K562 (cell line): Measurements from ENCODE around the gene ALDH16A1. TPM values are rescaled to one million over a fixed set of nuclear protein-coding genes. Genes with fewer than 3 reads are reported as not detected.
A peak's percentile ranks its signal among the peaks of the same experiment; 100 is the strongest.

Source experiments
- C11orf30 ChIP-seq: fragments of 450-650 bp; IDR thresholded peaks from 2 replicates; pipeline ENCODE4 v1.6.1; 2016; ENCODE audit warnings: low read depth, mild to moderate bottlenecking
- CHD4 ChIP-seq: fragments of 200-600 bp; sonication (generic); IDR thresholded peaks from 3 replicates; pipeline ENCODE4 v1.6.1; 2012; ENCODE audit warnings: low read depth, mild to moderate bottlenecking, mixed read lengths, low read length, inconsistent platforms; ENCODE audit not compliant: insufficient read depth, insufficient replicate concordance, poor library complexity, severe bottlenecking
- FOXJ2 ChIP-seq: fragments of 200-800 bp; sonication (Bioruptor generic); IDR thresholded peaks from 2 replicates; pipeline ENCODE4 v1.6.1; 2016; ENCODE audit warnings: missing genetic modification characterization, missing compliant biosample characterization
- FUS ChIP-seq: fragments of 200-400 bp; formaldehyde crosslinking; optimal IDR thresholded peaks from 2 replicates; pipeline ENCODE3; 2017; ENCODE audit warnings: low read depth, low read length
- KLF1 ChIP-seq: fragments of 450-650 bp; IDR thresholded peaks from 2 replicates; pipeline ENCODE4 v1.6.1; 2016; ENCODE audit warnings: missing genetic modification characterization, missing compliant biosample characterization
- MCM7 ChIP-seq, 2 experiments: fragments of 450-650 bp; IDR thresholded peaks; 2 replicates each; pipeline ENCODE4 v1.6.1; 2016 to 2018
- MEIS2 ChIP-seq: fragments of 450-650 bp; IDR thresholded peaks from 2 replicates; pipeline ENCODE4 v1.6.1; 2014; ENCODE audit warnings: mild to moderate bottlenecking; ENCODE audit not compliant: partially characterized antibody
- NBN ChIP-seq: fragments of 450-650 bp; IDR thresholded peaks from 2 replicates; pipeline ENCODE4 v1.6.1; 2016; ENCODE audit warnings: low read depth, mild to moderate bottlenecking
- NFRKB ChIP-seq: fragments of 450-650 bp; IDR thresholded peaks from 2 replicates; pipeline ENCODE4 v1.6.1; 2016; ENCODE audit warnings: low read depth
- POLR2AphosphoS5 ChIP-seq: IDR thresholded peaks from 2 replicates; pipeline ENCODE4 v1.6.1; 2011; ENCODE audit warnings: mild to moderate bottlenecking, low read depth, low read length, moderate library complexity; ENCODE audit not compliant: control insufficient read depth, insufficient read depth
- TCF7 ChIP-seq: sonication (generic); IDR thresholded peaks from 2 replicates; pipeline ENCODE4 v1.6.1; 2016; ENCODE audit warnings: antibody characterized with exemption, borderline replicate concordance
- TFAP4 ChIP-seq: sonication (generic); formaldehyde crosslinking; IDR thresholded peaks from 2 replicates; pipeline ENCODE4 v1.8.0; 2022; ENCODE audit warnings: missing genetic modification reagents, mild to moderate bottlenecking, moderate library complexity, borderline replicate concordance
- ZBED1 ChIP-seq: IDR thresholded peaks from 2 replicates; pipeline ENCODE4 v1.6.1; 2014
- ZNF354B ChIP-seq: fragments of 250-450 bp; sonication (Bioruptor Pico); IDR thresholded peaks from 2 replicates; pipeline ENCODE4 v1.4.0; 2020
- ZNF41 ChIP-seq: fragments of 250-450 bp; sonication (Bioruptor Pico); conservative IDR thresholded peaks from 2 replicates; pipeline ENCODE4 v1.4.0; 2020; ENCODE audit warnings: mild to moderate bottlenecking
- ZSCAN29 ChIP-seq: fragments of 450-650 bp; IDR thresholded peaks from 2 replicates; pipeline ENCODE4 v1.6.1; 2017
- polyA plus RNA-seq, 8 experiments: library from polyadenylated mRNA; depleted of rRNA in 4 of 8; stranded (reverse) in 5 of 8; unstranded in 3 of 8; fragments of >200 nt; fragmentation: Nextera tagmentation in 2 of 8; fragmentation: Illumina TruSeq in 1 of 8; extraction: Ambion mirVana in 2 of 8; extraction: Trizol in 1 of 8; gene quantifications; 2 replicates each; pipeline versions ENCODE4 v1.2.1 to v1.2.3, GENCODE V29; 2011 to 2014; ENCODE audit warnings: inconsistent platforms in 1 of 8, missing spikeins in 1 of 8
- total RNA-seq, 7 experiments: library from RNA; depleted of rRNA in 6 of 7; stranded (reverse); fragments of >200 nt in 6 of 7; fragmentation: Illumina TruSeq in 2 of 7; extraction: Trizol in 2 of 7; gene quantifications; 2 replicates each; pipeline versions ENCODE4 v1.2.1 to v1.2.3, GENCODE V29; 2011 to 2021; ENCODE audit warnings: low replicate concordance in 1 of 7
- TF ChIP-seq, protein P1 (sequence below): sonication (generic); formaldehyde crosslinking; IDR thresholded peaks from 2 replicates; pipeline ENCODE4 v1.8.1; 2023; ENCODE audit warnings: mild to moderate bottlenecking, missing genetic modification reagents
- TF ChIP-seq, protein P2 (sequence below): fragments of 450-650 bp; IDR thresholded peaks from 2 replicates; pipeline ENCODE4 v1.6.1; 2016; ENCODE audit warnings: low read depth, mild to moderate bottlenecking, moderate library complexity
- TF ChIP-seq, protein P3 (sequence below): fragments of 250-450 bp; sonication (Bioruptor Pico); IDR thresholded peaks from 2 replicates; pipeline ENCODE4 v1.4.0; 2020; ENCODE audit warnings: mild to moderate bottlenecking, moderate library complexity
- TF ChIP-seq, protein P4 (sequence below): fragments of 250-450 bp; sonication (Bioruptor Pico); IDR thresholded peaks from 2 replicates; pipeline ENCODE4 v1.8.0; 2021; ENCODE audit warnings: mild to moderate bottlenecking, moderate library complexity

ALDH16A1 gene
- total and polyA plus RNA-seq, 9 of the 15 experiments (the other 6 are each of a cell fraction or from before 2014, with no cell fraction given) = 2.2 to 52.2 (median 7.6) TPM

GRCh38 chr19:49468746-49469447 lies 15.9 kb downstream of the ALDH16A1 start (continued):
- TF ChIP-seq, protein P1, sequence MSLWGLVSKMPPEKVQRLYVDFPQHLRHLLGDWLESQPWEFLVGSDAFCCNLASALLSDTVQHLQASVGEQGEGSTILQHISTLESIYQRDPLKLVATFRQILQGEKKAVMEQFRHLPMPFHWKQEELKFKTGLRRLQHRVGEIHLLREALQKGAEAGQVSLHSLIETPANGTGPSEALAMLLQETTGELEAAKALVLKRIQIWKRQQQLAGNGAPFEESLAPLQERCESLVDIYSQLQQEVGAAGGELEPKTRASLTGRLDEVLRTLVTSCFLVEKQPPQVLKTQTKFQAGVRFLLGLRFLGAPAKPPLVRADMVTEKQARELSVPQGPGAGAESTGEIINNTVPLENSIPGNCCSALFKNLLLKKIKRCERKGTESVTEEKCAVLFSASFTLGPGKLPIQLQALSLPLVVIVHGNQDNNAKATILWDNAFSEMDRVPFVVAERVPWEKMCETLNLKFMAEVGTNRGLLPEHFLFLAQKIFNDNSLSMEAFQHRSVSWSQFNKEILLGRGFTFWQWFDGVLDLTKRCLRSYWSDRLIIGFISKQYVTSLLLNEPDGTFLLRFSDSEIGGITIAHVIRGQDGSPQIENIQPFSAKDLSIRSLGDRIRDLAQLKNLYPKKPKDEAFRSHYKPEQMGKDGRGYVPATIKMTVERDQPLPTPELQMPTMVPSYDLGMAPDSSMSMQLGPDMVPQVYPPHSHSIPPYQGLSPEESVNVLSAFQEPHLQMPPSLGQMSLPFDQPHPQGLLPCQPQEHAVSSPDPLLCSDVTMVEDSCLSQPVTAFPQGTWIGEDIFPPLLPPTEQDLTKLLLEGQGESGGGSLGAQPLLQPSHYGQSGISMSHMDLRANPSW (CRISPR knock-in tag) = no peak
- peak; percentile 53 for TF ChIP-seq MEIS2
- TF ChIP-seq, protein P2, sequence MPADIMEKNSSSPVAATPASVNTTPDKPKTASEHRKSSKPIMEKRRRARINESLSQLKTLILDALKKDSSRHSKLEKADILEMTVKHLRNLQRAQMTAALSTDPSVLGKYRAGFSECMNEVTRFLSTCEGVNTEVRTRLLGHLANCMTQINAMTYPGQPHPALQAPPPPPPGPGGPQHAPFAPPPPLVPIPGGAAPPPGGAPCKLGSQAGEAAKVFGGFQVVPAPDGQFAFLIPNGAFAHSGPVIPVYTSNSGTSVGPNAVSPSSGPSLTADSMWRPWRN = no peak
- TF ChIP-seq MCM7 (IDR thresholded peaks at IDR 0.05) = no peak
- no peak for TF ChIP-seq C11orf30
- no peak for TF ChIP-seq ZNF354B (CRISPR knock-in tag)
- TF ChIP-seq, protein P3, sequence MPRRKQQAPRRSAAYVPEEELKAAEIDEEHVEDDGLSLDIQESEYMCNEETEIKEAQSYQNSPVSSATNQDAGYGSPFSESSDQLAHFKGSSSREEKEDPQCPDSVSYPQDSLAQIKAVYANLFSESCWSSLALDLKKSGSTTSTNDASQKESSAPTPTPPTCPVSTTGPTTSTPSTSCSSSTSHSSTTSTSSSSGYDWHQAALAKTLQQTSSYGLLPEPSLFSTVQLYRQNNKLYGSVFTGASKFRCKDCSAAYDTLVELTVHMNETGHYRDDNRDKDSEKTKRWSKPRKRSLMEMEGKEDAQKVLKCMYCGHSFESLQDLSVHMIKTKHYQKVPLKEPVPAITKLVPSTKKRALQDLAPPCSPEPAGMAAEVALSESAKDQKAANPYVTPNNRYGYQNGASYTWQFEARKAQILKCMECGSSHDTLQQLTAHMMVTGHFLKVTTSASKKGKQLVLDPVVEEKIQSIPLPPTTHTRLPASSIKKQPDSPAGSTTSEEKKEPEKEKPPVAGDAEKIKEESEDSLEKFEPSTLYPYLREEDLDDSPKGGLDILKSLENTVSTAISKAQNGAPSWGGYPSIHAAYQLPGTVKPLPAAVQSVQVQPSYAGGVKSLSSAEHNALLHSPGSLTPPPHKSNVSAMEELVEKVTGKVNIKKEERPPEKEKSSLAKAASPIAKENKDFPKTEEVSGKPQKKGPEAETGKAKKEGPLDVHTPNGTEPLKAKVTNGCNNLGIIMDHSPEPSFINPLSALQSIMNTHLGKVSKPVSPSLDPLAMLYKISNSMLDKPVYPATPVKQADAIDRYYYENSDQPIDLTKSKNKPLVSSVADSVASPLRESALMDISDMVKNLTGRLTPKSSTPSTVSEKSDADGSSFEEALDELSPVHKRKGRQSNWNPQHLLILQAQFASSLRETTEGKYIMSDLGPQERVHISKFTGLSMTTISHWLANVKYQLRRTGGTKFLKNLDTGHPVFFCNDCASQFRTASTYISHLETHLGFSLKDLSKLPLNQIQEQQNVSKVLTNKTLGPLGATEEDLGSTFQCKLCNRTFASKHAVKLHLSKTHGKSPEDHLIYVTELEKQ (CRISPR knock-in tag) = no peak
- TF ChIP-seq POLR2AphosphoS5 = no peak
- TF ChIP-seq FOXJ2 (tag) = peak; percentile 94
- no peak for TF ChIP-seq FUS
- TF ChIP-seq ZBED1 = no peak
- no peak for TF ChIP-seq ZSCAN29
- TF ChIP-seq, protein P4, sequence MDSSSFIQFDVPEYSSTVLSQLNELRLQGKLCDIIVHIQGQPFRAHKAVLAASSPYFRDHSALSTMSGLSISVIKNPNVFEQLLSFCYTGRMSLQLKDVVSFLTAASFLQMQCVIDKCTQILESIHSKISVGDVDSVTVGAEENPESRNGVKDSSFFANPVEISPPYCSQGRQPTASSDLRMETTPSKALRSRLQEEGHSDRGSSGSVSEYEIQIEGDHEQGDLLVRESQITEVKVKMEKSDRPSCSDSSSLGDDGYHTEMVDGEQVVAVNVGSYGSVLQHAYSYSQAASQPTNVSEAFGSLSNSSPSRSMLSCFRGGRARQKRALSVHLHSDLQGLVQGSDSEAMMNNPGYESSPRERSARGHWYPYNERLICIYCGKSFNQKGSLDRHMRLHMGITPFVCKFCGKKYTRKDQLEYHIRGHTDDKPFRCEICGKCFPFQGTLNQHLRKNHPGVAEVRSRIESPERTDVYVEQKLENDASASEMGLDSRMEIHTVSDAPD (CRISPR knock-in tag) = no peak
- TF ChIP-seq TFAP4 (CRISPR knock-in tag) = 0 out of 2 replicates have a peak, but pooled peaks have one; percentile 24
- TF ChIP-seq CHD4 = no peak
- TF ChIP-seq NFRKB = no peak
- TF ChIP-seq TCF7 = no peak
- TF ChIP-seq KLF1 (tag) = peak; percentile 79
- no peak for TF ChIP-seq ZNF41 (CRISPR knock-in tag)
- TF ChIP-seq NBN = no peak
